ENCODE results near the gene SULF2.

The SULF2 gene

DNA sequence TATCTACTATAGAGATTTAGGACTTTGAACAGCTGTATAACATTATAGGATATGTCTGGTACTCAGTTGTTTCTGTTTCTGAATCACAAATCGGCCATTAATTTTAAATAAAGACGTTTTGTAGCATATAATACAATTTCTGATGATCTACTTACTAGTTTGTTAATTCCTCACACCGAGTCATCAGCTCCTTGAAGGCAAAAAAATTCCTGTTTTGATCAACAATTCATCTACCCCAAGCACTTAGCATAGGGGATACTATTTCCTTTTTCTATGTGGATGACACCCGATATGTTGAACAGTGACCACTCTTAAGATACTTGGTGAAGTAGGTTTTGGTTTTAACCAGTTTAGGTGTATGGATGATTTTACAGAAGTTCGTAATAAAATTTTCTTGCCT is 176.3 kb downstream of the SULF2 start:
- no peak overlapping the region for H3K27ac ChIP-seq (ENCODE audit: low read depth, low read length)
- H3K36me3 ChIP-seq (ENCODE audit: control insufficient read depth, insufficient read depth, low read length) = no peaks in the 10 kb centered on the region
- no peaks in the 10 kb centered on the region for H3K27me3 ChIP-seq (ENCODE audit: control insufficient read depth, insufficient read depth, low read length)
- H3K4me1 ChIP-seq (ENCODE audit: control insufficient read depth, insufficient read depth, low read length) = peaks cover 5% of the 10 kb centered on the region
- no peaks in the 10 kb centered on the region for H3K9me3 ChIP-seq (ENCODE audit: control insufficient read depth, insufficient read depth, low read depth, low read length)
- no peak overlapping the region for H3K9ac ChIP-seq (ENCODE audit: low read length)
- no peak overlapping the region for H3K4me3 ChIP-seq (ENCODE audit: low read depth, low read length)
